ENCODE measurements around the gene ZNF316. TPM values are rescaled to one million over a fixed set of nuclear protein-coding genes. Genes with fewer than 3 reads are reported as not detected.

ZNF316 gene
- total and polyA plus RNA-seq, 4 donors = 5.6 to 42.0 (median 26.6) TPM

DNA sequence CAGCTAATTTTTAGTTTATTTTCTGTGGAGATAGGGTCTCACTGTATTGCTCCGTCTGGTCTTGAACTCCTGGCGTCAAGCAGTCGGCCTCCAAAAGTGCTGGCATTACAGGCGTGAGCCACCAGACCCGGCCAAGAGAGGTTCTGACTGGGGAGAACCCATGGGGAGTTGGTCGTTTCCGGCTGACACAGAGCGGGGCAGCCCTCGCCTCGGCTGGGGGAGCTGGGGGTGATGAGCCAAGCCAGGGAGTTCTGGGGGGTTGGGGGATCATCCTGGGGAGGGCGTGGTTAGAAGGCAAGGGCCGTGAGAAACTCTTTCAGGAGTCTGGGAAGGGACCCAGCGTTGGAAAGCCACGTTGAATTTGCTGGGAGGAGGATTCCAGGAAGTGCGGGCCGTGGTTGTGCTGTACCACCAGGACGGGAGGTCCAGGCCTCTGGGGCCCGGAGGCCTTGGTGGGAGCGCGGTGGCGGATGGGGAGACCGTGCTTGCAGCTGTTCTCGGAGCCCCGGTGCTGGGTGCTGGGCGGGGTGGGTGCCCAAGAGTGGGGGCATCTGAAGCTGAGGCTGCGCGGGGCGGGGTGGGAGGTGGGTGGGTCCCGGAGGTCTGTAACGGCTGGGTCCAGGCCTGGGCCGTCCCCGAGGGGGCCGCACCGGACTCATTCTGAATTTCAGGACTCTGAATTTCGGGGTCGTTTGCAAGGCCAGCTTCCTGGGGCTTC lies 30.1 kb upstream of the ZNF316 start:
- Histone ChIP-seq H3K4me1 (ENCODE audit: control insufficient read depth in 1 of 2, insufficient read depth in 2 of 2, low read length in 2 of 2) (no peaks in the 10 kb centered on the region), H3K9me3 (ENCODE audit: control insufficient read depth, low read length) (no peaks in the 10 kb centered on the region), H3K27me3 (ENCODE audit: control insufficient read depth in 1 of 2, insufficient read depth in 2 of 2, low read length in 1 of 2) (no peaks in the 10 kb centered on the region), H3K4me3 (ENCODE audit: low read length in 2 of 2) (no peak overlapping the region), H3K27ac (ENCODE audit: low read depth in 1 of 2, low read length in 2 of 2) (no peak overlapping the region), H3K36me3 (ENCODE audit: control insufficient read depth in 1 of 2, insufficient read depth in 2 of 2, low read length in 1 of 2) (no peaks in the 10 kb centered on the region)
- DNase-seq (no peak), ATAC-seq (ENCODE audit: low FRiP score) (no peak)
- intact Hi-C loops (cut with DNase I) = no loop called here
- 90 to 92% methylated on average over 36 of the region's 36 CpGs for whole genome bisulfite sequencing, 2 donors

DNA sequence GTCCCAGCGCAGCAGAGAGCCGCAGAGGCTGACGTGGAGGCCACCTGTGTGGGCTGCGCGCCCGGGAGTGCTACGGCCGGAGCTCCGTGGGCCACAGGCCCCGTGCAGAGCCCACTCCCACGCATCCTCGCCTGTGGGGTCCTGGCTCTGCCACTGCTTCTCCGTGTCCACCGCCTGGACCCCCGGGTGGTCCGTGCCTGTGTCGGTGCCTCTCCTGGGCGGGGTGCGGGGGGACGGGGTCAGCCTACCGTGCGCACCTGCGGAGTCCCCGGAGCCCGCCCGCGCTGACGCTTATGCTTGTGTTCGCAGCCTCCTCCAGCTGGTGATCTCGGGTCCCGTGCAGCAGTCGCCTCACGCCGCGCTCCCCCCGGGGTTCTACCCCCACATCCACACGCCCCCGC lies 29.5 kb upstream of the ZNF316 start:
- H3K4me1 ChIP-seq (ENCODE audit: control insufficient read depth in 1 of 2, insufficient read depth in 2 of 2, low read length in 2 of 2) = no peaks in the 10 kb centered on the region

DNA sequence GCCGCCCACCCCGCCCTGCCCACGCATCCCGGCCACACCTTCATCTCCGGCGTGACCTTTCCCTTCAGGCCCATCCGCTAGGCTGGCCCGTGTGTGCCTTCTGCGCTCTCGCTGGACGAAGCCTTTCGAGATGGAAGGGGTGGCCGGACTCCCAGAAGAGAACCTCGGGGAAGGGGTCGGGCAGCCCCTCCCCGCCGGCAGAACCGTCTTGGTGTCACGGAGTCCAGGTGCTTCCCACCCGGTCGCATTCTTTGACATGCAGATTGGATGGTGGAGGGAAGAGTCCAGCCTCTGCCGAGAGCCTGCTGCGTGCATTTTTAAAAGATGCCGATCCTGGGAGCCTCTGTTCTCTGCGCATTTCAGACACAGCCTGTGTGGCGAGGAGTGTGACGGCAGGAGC lies 29.0 kb upstream of the ZNF316 start:
- no peaks in the 10 kb centered on the region for H3K36me3 ChIP-seq (ENCODE audit: control insufficient read depth in 1 of 2, insufficient read depth in 2 of 2, low read length in 1 of 2)
- H3K4me1 ChIP-seq (ENCODE audit: control insufficient read depth in 1 of 2, insufficient read depth in 2 of 2, low read length in 2 of 2) = no peaks in the 10 kb centered on the region
- H3K4me3 ChIP-seq (ENCODE audit: low read length in 2 of 2) = no peak overlapping the region
- intact Hi-C loops (cut with DNase I) = no loop called here
- WGBS, 2 donors = 83 to 90% methylated on average over 26 to 27 of the region's 27 CpGs
- H3K9me3 ChIP-seq (ENCODE audit: control insufficient read depth, low read length) = no peaks in the 10 kb centered on the region
- no peak overlapping the region for H3K27ac ChIP-seq (ENCODE audit: low read depth in 1 of 2, low read length in 2 of 2)
- DNase-seq (no peak), ATAC-seq (ENCODE audit: low FRiP score) (no peak)
- no peaks in the 10 kb centered on the region for H3K27me3 ChIP-seq (ENCODE audit: control insufficient read depth in 1 of 2, insufficient read depth in 2 of 2, low read length in 1 of 2)

More for the DNA sequence above, 29.5 kb upstream of the ZNF316 start:
- no peak overlapping the region for H3K4me3 ChIP-seq (ENCODE audit: low read length in 2 of 2)
- ATAC-seq (ENCODE audit: low FRiP score) = peak; percentile 20
- DNase-seq = no peak
- no peak overlapping the region for H3K27ac ChIP-seq (ENCODE audit: low read depth in 1 of 2, low read length in 2 of 2)
- no peaks in the 10 kb centered on the region for H3K9me3 ChIP-seq (ENCODE audit: control insufficient read depth, low read length)
- H3K27me3 ChIP-seq (ENCODE audit: control insufficient read depth in 1 of 2, insufficient read depth in 2 of 2, low read length in 1 of 2) = no peaks in the 10 kb centered on the region
- WGBS, 2 donors = 92% methylated on average over 37 to 38 of the region's 38 CpGs
- intact Hi-C loops (cut with DNase I) = no loop called here
- no peaks in the 10 kb centered on the region for H3K36me3 ChIP-seq (ENCODE audit: control insufficient read depth in 1 of 2, insufficient read depth in 2 of 2, low read length in 1 of 2)

DNA sequence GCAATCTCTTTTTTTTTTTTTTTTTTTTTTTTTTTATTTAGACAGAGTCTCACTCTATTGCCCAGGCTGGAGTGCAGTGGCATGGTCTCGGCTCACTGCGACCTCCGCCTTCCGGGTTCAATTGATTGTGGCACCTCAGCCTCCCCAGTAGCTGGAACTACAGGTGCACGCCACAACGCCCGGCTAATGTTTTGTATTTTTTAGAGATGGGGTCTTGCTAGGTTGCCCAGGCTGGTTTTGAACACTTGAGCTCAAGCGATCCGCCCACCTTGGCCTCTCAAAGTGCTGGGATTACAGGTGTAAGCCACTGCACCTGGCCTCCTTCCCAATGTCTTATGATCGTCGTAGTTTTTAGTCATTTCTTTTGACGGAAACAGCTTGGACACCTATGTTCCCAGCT lies 28.3 kb upstream of the ZNF316 start:
- no peaks in the 10 kb centered on the region for H3K9me3 ChIP-seq (ENCODE audit: control insufficient read depth, low read length)
- no peak overlapping the region for H3K27ac ChIP-seq (ENCODE audit: low read depth in 1 of 2, low read length in 2 of 2)
- H3K27me3 ChIP-seq (ENCODE audit: control insufficient read depth in 1 of 2, insufficient read depth in 2 of 2, low read length in 1 of 2) = no peaks in the 10 kb centered on the region
- DNase-seq = no peak
- WGBS, 2 donors = 92 to 93% methylated on average over 12 of the region's 12 CpGs
- no peak for ATAC-seq (ENCODE audit: low FRiP score)
- intact Hi-C loops (cut with DNase I) = no loop called here
- H3K36me3 ChIP-seq (ENCODE audit: control insufficient read depth in 1 of 2, insufficient read depth in 2 of 2, low read length in 1 of 2) = no peaks in the 10 kb centered on the region
- no peak overlapping the region for H3K4me3 ChIP-seq (ENCODE audit: low read length in 2 of 2)
- H3K4me1 ChIP-seq (ENCODE audit: control insufficient read depth in 1 of 2, insufficient read depth in 2 of 2, low read length in 2 of 2) = no peaks in the 10 kb centered on the region

DNA sequence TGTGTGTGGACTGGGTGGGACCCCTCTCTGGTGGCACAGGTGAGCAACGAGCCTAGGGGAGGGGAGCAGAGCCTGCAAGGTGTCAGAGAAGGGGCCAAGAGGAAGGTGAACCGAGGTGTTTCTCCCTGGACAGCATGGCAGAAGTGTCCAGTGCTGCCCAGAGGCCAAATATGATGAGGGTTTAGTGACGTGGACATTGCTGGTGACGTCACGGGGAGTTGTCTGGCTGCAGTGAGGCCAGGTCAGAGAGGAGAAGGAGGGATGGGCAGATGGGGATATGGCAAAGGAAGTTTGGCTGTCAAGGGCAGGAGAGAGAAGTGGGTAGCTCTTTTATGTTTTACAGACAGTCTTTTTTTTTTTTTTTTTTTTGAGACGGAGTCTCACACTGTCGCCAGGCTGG lies 24.3 kb upstream of the ZNF316 start:
- WGBS, 2 donors = 66 to 81% methylated on average over 6 to 7 of the region's 7 CpGs
- DNase-seq (no peak), ATAC-seq (ENCODE audit: low FRiP score) (no peak)
- no peaks in the 10 kb centered on the region for H3K9me3 ChIP-seq (ENCODE audit: control insufficient read depth, low read length)
- no peaks in the 10 kb centered on the region for H3K27me3 ChIP-seq (ENCODE audit: control insufficient read depth in 1 of 2, insufficient read depth in 2 of 2, low read length in 1 of 2)
- no peaks in the 10 kb centered on the region for H3K36me3 ChIP-seq (ENCODE audit: control insufficient read depth in 1 of 2, insufficient read depth in 2 of 2, low read length in 1 of 2)
- intact Hi-C loops (cut with DNase I) = no loop called here
- no peak overlapping the region for H3K27ac ChIP-seq (ENCODE audit: low read depth in 1 of 2, low read length in 2 of 2)
- H3K4me3 ChIP-seq (ENCODE audit: low read length in 2 of 2) = no peak overlapping the region
- H3K4me1 ChIP-seq (ENCODE audit: control insufficient read depth in 1 of 2, insufficient read depth in 2 of 2, low read length in 2 of 2) = no peaks in the 10 kb centered on the region

DNA sequence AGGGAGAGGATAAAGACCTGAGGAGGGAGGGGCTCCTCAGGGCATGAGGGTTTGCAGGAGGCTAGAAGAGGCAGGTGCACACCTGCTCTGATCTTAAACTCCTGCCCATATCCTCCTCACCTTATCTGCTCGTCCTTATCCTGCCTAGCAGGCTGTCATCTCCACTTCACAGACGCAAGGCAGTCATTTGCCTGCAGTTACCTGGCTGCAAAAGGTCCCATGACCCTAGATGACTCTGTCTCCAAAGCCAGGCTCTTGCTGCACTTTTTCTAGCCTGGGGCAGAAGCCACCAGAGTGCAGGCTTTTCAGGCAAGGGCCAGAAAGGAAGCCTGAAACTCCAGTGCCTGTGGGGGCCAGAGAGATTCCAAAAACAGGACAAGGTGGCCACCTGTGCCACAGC lies 23.4 kb upstream of the ZNF316 start:
- intact Hi-C loops (cut with DNase I) = no loop called here
- ATAC-seq (ENCODE audit: low FRiP score) (no peak), DNase-seq (no peak)
- no peaks in the 10 kb centered on the region for H3K27me3 ChIP-seq (ENCODE audit: control insufficient read depth in 1 of 2, insufficient read depth in 2 of 2, low read length in 1 of 2)
- no peak overlapping the region for H3K27ac ChIP-seq (ENCODE audit: low read depth in 1 of 2, low read length in 2 of 2)
- H3K9me3 ChIP-seq (ENCODE audit: control insufficient read depth, low read length) = no peaks in the 10 kb centered on the region
- H3K4me3 ChIP-seq (ENCODE audit: low read length in 2 of 2) = no peak overlapping the region
- H3K36me3 ChIP-seq (ENCODE audit: control insufficient read depth in 1 of 2, insufficient read depth in 2 of 2, low read length in 1 of 2) = no peaks in the 10 kb centered on the region
- 32 to 66% methylated on average over 2 of the region's 2 CpGs for WGBS, 2 donors
- no peaks in the 10 kb centered on the region for H3K4me1 ChIP-seq (ENCODE audit: control insufficient read depth in 1 of 2, insufficient read depth in 2 of 2, low read length in 2 of 2)

DNA sequence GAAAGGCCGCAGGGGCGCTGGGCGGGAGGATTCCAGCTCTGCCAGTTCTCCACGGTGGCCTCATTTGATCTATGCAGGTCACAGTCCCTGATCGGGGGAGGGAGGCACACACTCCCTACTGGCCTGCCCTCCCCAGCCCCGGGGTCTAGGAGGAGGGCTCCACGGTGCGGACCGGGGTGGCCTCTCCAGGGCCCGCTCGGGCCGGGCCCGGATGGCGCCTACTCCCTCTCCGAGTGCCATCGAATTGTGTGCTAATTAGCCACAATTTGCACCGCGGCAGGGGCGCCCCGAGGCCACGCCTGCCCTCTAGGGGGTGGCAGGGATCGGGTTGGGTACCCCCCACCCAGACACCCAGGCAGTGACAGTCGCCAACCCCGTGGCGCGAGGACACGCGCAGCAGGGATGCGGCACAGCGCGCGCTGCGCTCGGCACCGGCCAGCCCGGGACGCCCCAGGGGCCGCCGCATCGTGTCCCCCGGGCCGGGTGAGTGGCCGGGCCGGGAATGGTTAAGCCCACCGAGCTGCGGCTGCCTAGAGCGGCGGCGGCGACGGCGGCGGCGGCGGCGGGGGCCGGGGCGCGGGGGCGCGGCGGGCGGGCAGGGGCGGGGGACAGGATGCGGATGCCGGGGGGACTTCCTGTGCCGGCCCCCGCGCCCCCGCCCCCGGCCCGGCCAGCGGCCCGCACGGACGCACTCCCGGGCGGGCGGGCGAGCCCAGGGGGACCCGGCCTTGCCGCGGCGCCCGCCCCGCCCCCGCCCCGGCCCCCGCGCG lies 22.0 kb upstream of the ZNF316 start, which contains the start of gene ZNF853:
Gene ZNF853 (plus strand): TSS at position 658 of the 770 bp plus-strand sequence. CDS start 565 bp downstream, outside the sequence.
- H3K4me1 ChIP-seq (ENCODE audit: control insufficient read depth in 1 of 2, insufficient read depth in 2 of 2, low read length in 2 of 2) = no peaks in the 10 kb centered on the region
- H3K27me3 ChIP-seq (ENCODE audit: control insufficient read depth in 1 of 2, insufficient read depth in 2 of 2, low read length in 1 of 2) = no peaks in the 10 kb centered on the region
- ATAC-seq (ENCODE audit: low FRiP score) = no peak
- no peaks in the 10 kb centered on the region for H3K36me3 ChIP-seq (ENCODE audit: control insufficient read depth in 1 of 2, insufficient read depth in 2 of 2, low read length in 1 of 2)
- DNase-seq = no peak
- no peaks in the 10 kb centered on the region for H3K9me3 ChIP-seq (ENCODE audit: control insufficient read depth, low read length)
- intact Hi-C loops (cut with DNase I) = no loop called here
- no peak within 1 kb of the TSS for H3K27ac ChIP-seq (ENCODE audit: low read depth in 1 of 2, low read length in 2 of 2)
- WGBS, 2 donors = 5 to 8% methylated on average over 40 to 91 of the region's 91 CpGs
- H3K4me3 ChIP-seq (ENCODE audit: low read length in 2 of 2) = peak within 1 kb of the TSS; percentile 67 to 80

DNA sequence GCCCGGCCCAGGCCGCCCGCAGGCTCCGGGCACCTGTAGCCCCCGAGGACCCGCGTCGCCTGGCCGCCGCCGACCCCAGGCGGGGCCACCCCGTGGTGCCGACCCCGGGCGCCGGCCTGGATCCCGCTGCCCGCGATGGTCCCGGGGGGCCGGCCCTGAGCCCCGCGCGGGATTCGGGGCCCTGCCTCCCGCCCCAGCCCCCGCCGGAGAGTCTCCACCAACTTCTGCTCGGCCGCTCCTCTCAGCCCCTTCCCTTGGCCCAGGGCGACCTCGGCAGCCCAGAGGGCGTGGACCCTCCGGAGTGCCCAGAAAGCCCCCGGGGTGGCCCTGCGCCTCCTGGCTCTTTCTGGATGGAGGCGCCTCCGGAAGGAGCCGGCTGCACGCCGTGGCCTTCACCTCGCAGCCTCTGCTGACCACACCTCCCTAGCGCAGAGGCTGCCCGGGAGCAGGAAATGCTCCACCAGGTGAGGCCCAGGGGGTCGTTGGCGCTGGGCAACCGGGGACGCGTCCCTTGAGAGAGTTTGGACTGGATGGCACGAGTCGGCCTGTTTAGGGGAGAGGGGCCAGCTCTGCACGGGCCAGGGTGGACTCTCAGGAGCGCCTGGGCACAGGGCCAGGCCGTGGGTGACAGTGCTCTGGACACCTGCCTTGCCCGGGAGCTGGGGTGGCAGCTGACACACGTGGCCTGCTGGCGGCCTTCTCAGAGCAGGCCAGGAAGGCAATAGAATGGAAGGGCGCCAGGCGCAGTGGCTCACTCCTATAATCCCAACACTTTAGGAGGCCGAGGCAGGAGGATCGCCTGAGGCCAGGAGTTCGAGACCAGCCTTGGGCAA lies 21.2 kb upstream of the ZNF316 start:
- Histone ChIP-seq H3K27me3 (ENCODE audit: control insufficient read depth in 1 of 2, insufficient read depth in 2 of 2, low read length in 1 of 2) (no peaks in the 10 kb centered on the region), H3K4me1 (ENCODE audit: control insufficient read depth in 1 of 2, insufficient read depth in 2 of 2, low read length in 2 of 2) (no peaks in the 10 kb centered on the region), H3K27ac (ENCODE audit: low read depth in 1 of 2, low read length in 2 of 2) (no peak overlapping the region), H3K9me3 (ENCODE audit: control insufficient read depth, low read length) (no peaks in the 10 kb centered on the region), H3K4me3 (ENCODE audit: low read length in 2 of 2) (peak overlapping the region; percentile 67 to 80), H3K36me3 (ENCODE audit: control insufficient read depth in 1 of 2, insufficient read depth in 2 of 2, low read length in 1 of 2) (no peaks in the 10 kb centered on the region)
- WGBS, 2 donors = 7 to 11% methylated on average over 37 to 63 of the region's 63 CpGs
- peak; percentile 14 for ATAC-seq (ENCODE audit: low FRiP score)
- DNase-seq = no peak
- intact Hi-C loops (cut with DNase I) = no loop called here

All from aorta (tissue), 5 donors.